Kidney (tissue), 14 donors: Measurements from ENCODE around the gene RHOF. TPM values are rescaled to one million over a fixed set of nuclear protein-coding genes. Genes with fewer than 3 reads are reported as not detected.

ENCODE experiments used
- DNase-seq, 5 donors: peaks; one replicate each; pipeline ENCODE4 v3.0.0-alpha.2; 2013 to 2020
- FAIRE-seq: peaks from 2 replicates; lab custom pipeline; 2012; peaks lifted over from hg19 to GRCh38; lab: Jason Lieb, UNC
- H3K27ac ChIP-seq, 2 donors: one replicate each; pipeline ENCODE4 v1.7.0; 2013; ENCODE audit warnings: low read depth in 2 of 2, low read length in 2 of 2, inconsistent platforms in 1 of 2
- H3K27me3 ChIP-seq: one replicate; pipeline ENCODE4 v1.7.1; 2013; ENCODE audit warnings: low read length, inconsistent platforms; ENCODE audit not compliant: control insufficient read depth, insufficient read depth
- H3K36me3 ChIP-seq, 3 donors: one replicate each; pipeline versions ENCODE4 v1.7.0 to v1.7.1; 2013; ENCODE audit warnings: low read length in 3 of 3, control low read depth in 1 of 3, inconsistent platforms in 1 of 3; ENCODE audit not compliant: insufficient read depth in 3 of 3, control insufficient read depth in 2 of 3
- H3K4me1 ChIP-seq, 3 donors: one replicate each; pipeline versions ENCODE4 v1.7.0 to v1.7.1; 2013; ENCODE audit warnings: low read length in 3 of 3, inconsistent platforms in 1 of 3, low read depth in 1 of 3; ENCODE audit not compliant: control insufficient read depth in 2 of 3, insufficient read depth in 2 of 3
- H3K4me3 ChIP-seq, 3 donors: one replicate each; pipeline versions ENCODE4 v1.7.0 to v1.8.1; 2013; ENCODE audit warnings: low read length in 3 of 3, control low read depth in 1 of 3, inconsistent platforms in 1 of 3
- H3K9ac ChIP-seq, 3 donors: one replicate each; pipeline versions ENCODE4 v1.7.0 to v1.7.1; 2013; ENCODE audit warnings: low read length in 3 of 3, control low read depth in 1 of 3, inconsistent platforms in 1 of 3
- H3K9me3 ChIP-seq, 3 donors: one replicate each; pipeline versions ENCODE4 v1.7.0 to v1.7.1; 2013; ENCODE audit warnings: low read length in 3 of 3, control low read depth in 1 of 3, inconsistent platforms in 1 of 3; ENCODE audit not compliant: control insufficient read depth in 2 of 3, insufficient read depth in 1 of 3
- CTCF ChIP-seq: IDR thresholded peaks from 3 replicates; pipeline ENCODE4 v1.5.1; 2012; ENCODE audit warnings: mild to moderate bottlenecking, moderate library complexity, borderline replicate concordance; ENCODE audit not compliant: insufficient read depth; ENCODE audit errors: extremely low read depth
- intact Hi-C: fragments of 100-400 bp; cut with DNase I; formaldehyde crosslinking; loops from one replicate; pipeline ENCODE4 v1.11.1; 2022
- polyA plus RNA-seq: library from polyadenylated mRNA; stranded (reverse); fragments of 350-450 nt; fragmentation: Illumina TruSeq; extraction: RNeasy Lipid Tissue Mini Kit (QIAGEN cat#74804); gene quantifications from one replicate; pipeline ENCODE4 v1.2.3, GENCODE V29; 2014; ENCODE audit warnings: low read depth, low replicate concordance; ENCODE audit not compliant: insufficient read depth
- total RNA-seq: library from RNA; stranded (reverse); fragmentation: NEBNext Ultra II Directional; extraction: Animal tissue kit (Norgen Biotek cat#: 25700); gene quantifications from one replicate; pipeline ENCODE4 v1.2.1, GENCODE V29; 2021
- donor health status: control.
- donor health status: control.
- donor health status: control.
- donor health status: control.
- donor health status: control.
- donor health status: DM: yes; HTN: yes; CAD: no.
- donor health status: Normal renal cell carcinoma (clear cell type).

Gene RHOF
- total and polyA plus RNA-seq, 2 donors from 2014 or later: 23.9 to 42.6 TPM

- no peak overlapping the region for H3K27ac ChIP-seq
- H3K27me3 ChIP-seq: no peaks in the 10 kb centered on the region
- H3K9me3 ChIP-seq: no peaks in the 10 kb centered on the region
- intact Hi-C loops: no loop called here
- H3K9ac ChIP-seq: no peak overlapping the region
- no peak overlapping the region for H3K4me3 ChIP-seq
- no peak for TF ChIP-seq CTCF
- DNase-seq (peak in 2 of 5 donors; percentile 59 to 61), FAIRE-seq (no peak)
- H3K36me3 ChIP-seq: no peaks in the 10 kb centered on the region
- peaks cover 0 to 20% (median 11%) of the 10 kb centered on the region in 3 donors for H3K4me1 ChIP-seq
These were observed 22.5 kb downstream of the RHOF start for GRCh38 chr12:121770813-121771625.

- no peak overlapping the region for H3K9ac ChIP-seq
- FAIRE-seq (no peak), DNase-seq (peak in 1 of 5 donors; percentile 61)
- H3K9me3 ChIP-seq: no peaks in the 10 kb centered on the region
- H3K27ac ChIP-seq: no peak overlapping the region
- no peaks in the 10 kb centered on the region for H3K27me3 ChIP-seq
- H3K4me3 ChIP-seq: no peak overlapping the region
- TF ChIP-seq CTCF: no peak
- intact Hi-C loops: no loop called here
- H3K36me3 ChIP-seq: no peaks in the 10 kb centered on the region
- peaks cover 0 to 19% (median 7%) of the 10 kb centered on the region in 3 donors for H3K4me1 ChIP-seq
These were observed 23.1 kb downstream of the RHOF start for GRCh38 chr12:121770388-121770787.

GRCh38 chr12:121769831-121770301, 23.6 kb downstream of the RHOF start:
- no peak overlapping the region for H3K4me3 ChIP-seq
- TF ChIP-seq CTCF: no peak
- peaks cover 0 to 17% (median 7%) of the 10 kb centered on the region in 3 donors for H3K4me1 ChIP-seq
- H3K27me3 ChIP-seq: no peaks in the 10 kb centered on the region
- peak in 1 of 5 donors; percentile 55 for DNase-seq
- no peaks in the 10 kb centered on the region for H3K9me3 ChIP-seq
- H3K9ac ChIP-seq: no peak overlapping the region
- no peaks in the 10 kb centered on the region for H3K36me3 ChIP-seq
- intact Hi-C loops: no loop called here
- H3K27ac ChIP-seq: no peak overlapping the region
- FAIRE-seq: no peak
